GM23338 (cell line): ENCODE results near the gene SLC13A5. TPM values are rescaled to one million over a fixed set of nuclear protein-coding genes. Genes with fewer than 3 reads are reported as not detected.

ENCODE experiments used
- ATAC-seq: fragments of 200-7000 bp; cut with Tn5 transposase; 3 replicates; pipeline ENCODE4 v1.9.1; 2020
- DNase-seq: peaks from one replicate; pipeline ENCODE4 v3.0.0-alpha.2; 2015; ENCODE audit warnings: low spot score
- H2AFZ ChIP-seq: fragments of 200-600 bp; sonication (generic); 2 replicates; pipeline ENCODE4 v1.8.0; 2016; ENCODE audit warnings: antibody characterized with exemption, mild to moderate bottlenecking, moderate library complexity
- H3F3A ChIP-seq: fragments of 200-600 bp; sonication (generic); replicated peaks from 2 replicates; pipeline ENCODE4 v1.8.0; 2017; ENCODE audit warnings: antibody characterized with exemption, mixed run types, low read depth
- H3K27ac ChIP-seq: fragments of 200-600 bp; sonication (generic); 2 replicates; pipeline ENCODE4 v1.6.1; 2016; ENCODE audit warnings: low read depth
- H3K27me3 ChIP-seq: fragments of 200-600 bp; sonication (generic); 2 replicates; pipeline ENCODE4 v1.8.0; 2016; ENCODE audit warnings: mild to moderate bottlenecking, mixed run types, moderate library complexity; ENCODE audit not compliant: insufficient read depth
- H3K36me3 ChIP-seq: fragments of 200-600 bp; sonication (generic); 2 replicates; pipeline ENCODE4 v1.8.0; 2016; ENCODE audit warnings: mild to moderate bottlenecking; ENCODE audit not compliant: insufficient read depth
- H3K4me1 ChIP-seq: fragments of 200-600 bp; sonication (generic); 2 replicates; pipeline ENCODE4 v1.8.0; 2016; ENCODE audit warnings: mild to moderate bottlenecking, moderate library complexity; ENCODE audit not compliant: insufficient read depth
- H3K4me2 ChIP-seq: fragments of 200-600 bp; sonication (generic); 2 replicates; pipeline ENCODE4 v1.7.1; 2017; ENCODE audit warnings: mixed run types
- H3K4me3 ChIP-seq: fragments of 200-600 bp; sonication (generic); 2 replicates; pipeline ENCODE4 v1.6.1; 2016; ENCODE audit warnings: mixed run types
- H3K79me2 ChIP-seq: fragments of 200-600 bp; sonication (generic); replicated peaks from 2 replicates; pipeline ENCODE4 v1.8.0; 2017; ENCODE audit warnings: mild to moderate bottlenecking; ENCODE audit not compliant: insufficient read depth
- H3K9me2 ChIP-seq: fragments of 200-600 bp; sonication (generic); 2 replicates; pipeline ENCODE4 v1.8.0; 2017; ENCODE audit not compliant: insufficient read depth
- H4K20me1 ChIP-seq: fragments of 200-600 bp; sonication (generic); replicated peaks from 2 replicates; pipeline ENCODE4 v1.8.0; 2017; ENCODE audit warnings: mild to moderate bottlenecking; ENCODE audit not compliant: insufficient read depth
- H3K27ac Mint-ChIP-seq: 2 replicates; pipeline ENCODE4 v1.8.0; 2020; ENCODE audit warnings: inconsistent platforms, mild to moderate bottlenecking, moderate library complexity, mixed read lengths
- H3K27me3 Mint-ChIP-seq: 3 replicates; pipeline ENCODE4 v1.8.0; 2022; ENCODE audit warnings: low read depth, mild to moderate bottlenecking, moderate library complexity, mixed read lengths, inconsistent platforms; ENCODE audit not compliant: insufficient read depth, poor library complexity
- H3K36me3 Mint-ChIP-seq: 3 replicates; pipeline ENCODE4 v1.8.0; 2021; ENCODE audit warnings: low read depth, mild to moderate bottlenecking, inconsistent platforms, moderate library complexity, mixed read lengths
- H3K4me1 Mint-ChIP-seq: 3 replicates; pipeline ENCODE4 v1.8.0; 2020; ENCODE audit warnings: mild to moderate bottlenecking, inconsistent platforms, mixed read lengths
- H3K4me3 Mint-ChIP-seq: 3 replicates; pipeline ENCODE4 v1.8.0; 2021; ENCODE audit warnings: moderate library complexity, mild to moderate bottlenecking, inconsistent platforms, mixed read lengths
- H3K9me3 Mint-ChIP-seq: 3 replicates; pipeline ENCODE4 v1.8.0; 2020; ENCODE audit warnings: moderate library complexity, mild to moderate bottlenecking, inconsistent platforms, mixed read lengths
- CREB1 ChIP-seq: fragments of 250-450 bp; sonication (Bioruptor Pico); IDR thresholded peaks from 2 replicates; pipeline ENCODE4 v1.5.0; 2020; ENCODE audit warnings: low read depth, mild to moderate bottlenecking, moderate library complexity
- EZH2 ChIP-seq: fragments of 200-600 bp; sonication (generic); IDR thresholded peaks from one replicate; pipeline ENCODE4 v1.8.0; 2017; ENCODE audit warnings: antibody characterized with exemption, mild to moderate bottlenecking, low read depth; ENCODE audit not compliant: unreplicated experiment
- EZH2phosphoT487 ChIP-seq: fragments of 200-600 bp; sonication (generic); IDR thresholded peaks from one replicate; pipeline ENCODE4 v1.8.1; 2018; ENCODE audit warnings: antibody characterized with exemption; ENCODE audit not compliant: unreplicated experiment
- JUNB ChIP-seq: IDR thresholded peaks from one replicate; pipeline ENCODE4 v1.6.1; 2016; ENCODE audit warnings: antibody characterized with exemption; ENCODE audit not compliant: unreplicated experiment
- NANOG ChIP-seq: IDR thresholded peaks from 2 replicates; pipeline ENCODE4 v1.6.1; 2016; ENCODE audit warnings: antibody characterized with exemption, borderline replicate concordance
- POLR2AphosphoS5 ChIP-seq: IDR thresholded peaks from 2 replicates; pipeline ENCODE4 v1.6.1; 2016; ENCODE audit warnings: antibody characterized with exemption, low read depth
- STAT1 ChIP-seq: IDR thresholded peaks from one replicate; pipeline ENCODE4 v1.6.1; 2016; ENCODE audit warnings: antibody characterized with exemption; ENCODE audit not compliant: unreplicated experiment
- ZNF114 ChIP-seq: fragments of 250-450 bp; sonication (Bioruptor Pico); IDR thresholded peaks from 2 replicates; pipeline ENCODE4 v1.5.0; 2020; ENCODE audit warnings: mild to moderate bottlenecking, moderate library complexity
- ZNF331 ChIP-seq: fragments of 250-450 bp; sonication (Bioruptor Pico); IDR thresholded peaks from 2 replicates; pipeline ENCODE4 v1.5.0; 2020; ENCODE audit warnings: low read depth, mild to moderate bottlenecking, moderate library complexity
- polyA plus RNA-seq: library from polyadenylated mRNA; unstranded; fragments of >200 nt; fragmentation: Nextera tagmentation; extraction: Ambion mirVana; gene quantifications from 2 replicates; pipeline ENCODE4 v1.2.1, GENCODE V29; 2016
- total RNA-seq: library from RNA; depleted of rRNA; stranded (reverse); fragments of >200 nt; shearing (Covaris generic); gene quantifications from 2 replicates; pipeline ENCODE4 v1.2.3, GENCODE V29; 2014
- TF ChIP-seq, protein P1 (sequence below): fragments of 250-450 bp; sonication (Bioruptor Pico); IDR thresholded peaks from 2 replicates; pipeline ENCODE4 v1.5.0; 2020; ENCODE audit warnings: mild to moderate bottlenecking, moderate library complexity
- TF ChIP-seq, protein P2 (sequence below), 2 experiments: fragments of 200-600 bp in 1 of 2; sonication (generic) in 1 of 2; conservative IDR thresholded peaks; 2 replicates each; pipeline versions ENCODE4 v1.5.1 to v1.6.1; 2016 to 2017; ENCODE audit warnings: antibody characterized with exemption in 2 of 2, low read depth in 2 of 2, mild to moderate bottlenecking in 2 of 2, moderate library complexity in 1 of 2
- TF ChIP-seq, protein P3 (sequence below): IDR thresholded peaks from one replicate; pipeline ENCODE4 v1.6.1; 2018; ENCODE audit warnings: antibody characterized with exemption; ENCODE audit not compliant: unreplicated experiment
- TF ChIP-seq, protein P4 (sequence below): IDR thresholded peaks from 2 replicates; pipeline ENCODE4 v1.6.1; 2016; ENCODE audit warnings: antibody characterized with exemption

SLC13A5 gene
- total and polyA plus RNA-seq, 2 experiments from 2014 or later = 1.2 to 2.3 TPM

DNA sequence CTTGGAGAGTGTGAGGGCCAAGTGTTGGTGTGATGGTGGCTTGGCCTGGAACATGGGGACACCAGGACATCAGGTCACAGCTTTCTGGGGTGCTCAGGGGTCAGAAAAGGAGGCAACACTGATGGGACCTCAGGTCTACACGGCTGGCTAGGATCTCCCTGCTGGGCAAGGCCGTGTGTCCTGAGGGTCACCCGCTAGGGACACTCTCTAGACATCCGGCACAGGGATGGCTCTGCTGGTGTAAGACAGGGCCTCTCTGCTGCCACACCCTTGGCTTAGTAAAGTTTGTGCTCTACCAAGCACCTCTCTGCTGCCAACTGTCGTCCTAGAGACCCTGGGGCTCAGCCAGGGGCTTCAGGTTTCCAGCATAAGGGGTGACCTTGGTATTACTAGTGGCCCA, 16.3 kb downstream of the SLC13A5 start:
- Mint-ChIP-seq H3K36me3 (no peaks in the 10 kb centered on the region), H3K27me3 (peaks cover 13% of the 10 kb centered on the region), H3K9me3 (no peaks in the 10 kb centered on the region), H3K27ac (no peak overlapping the region), H3K4me3 (no peak overlapping the region), H3K4me1 (peaks cover 7% of the 10 kb centered on the region; the same call in 2 of the 3 replicates)
- no peak for ATAC-seq
- Histone ChIP-seq H2AFZ (no peak overlapping the region), H3K27ac (no peak overlapping the region), H3K79me2 (no peaks in the 10 kb centered on the region), H3K4me2 (no peak overlapping the region), H3K4me3 (no peak overlapping the region), H4K20me1 (no peaks in the 10 kb centered on the region), H3K9me2 (no peaks in the 10 kb centered on the region), H3K4me1 (no peaks in the 10 kb centered on the region; the same call in 1 of the 2 replicates), H3F3A (no peaks in the 10 kb centered on the region), H3K36me3 (no peaks in the 10 kb centered on the region), H3K27me3 (no peaks in the 10 kb centered on the region)
- no peak for DNase-seq
- TF ChIP-seq ZNF331 (no peak), NANOG (no peak), EZH2phosphoT487 (no peak), ZNF114 (CRISPR knock-in tag) (no peak), CREB1 (CRISPR knock-in tag) (no peak), STAT1 (no peak), EZH2 (no peak), POLR2AphosphoS5 (no peak), JUNB (no peak)
- TF ChIP-seq, protein P1, sequence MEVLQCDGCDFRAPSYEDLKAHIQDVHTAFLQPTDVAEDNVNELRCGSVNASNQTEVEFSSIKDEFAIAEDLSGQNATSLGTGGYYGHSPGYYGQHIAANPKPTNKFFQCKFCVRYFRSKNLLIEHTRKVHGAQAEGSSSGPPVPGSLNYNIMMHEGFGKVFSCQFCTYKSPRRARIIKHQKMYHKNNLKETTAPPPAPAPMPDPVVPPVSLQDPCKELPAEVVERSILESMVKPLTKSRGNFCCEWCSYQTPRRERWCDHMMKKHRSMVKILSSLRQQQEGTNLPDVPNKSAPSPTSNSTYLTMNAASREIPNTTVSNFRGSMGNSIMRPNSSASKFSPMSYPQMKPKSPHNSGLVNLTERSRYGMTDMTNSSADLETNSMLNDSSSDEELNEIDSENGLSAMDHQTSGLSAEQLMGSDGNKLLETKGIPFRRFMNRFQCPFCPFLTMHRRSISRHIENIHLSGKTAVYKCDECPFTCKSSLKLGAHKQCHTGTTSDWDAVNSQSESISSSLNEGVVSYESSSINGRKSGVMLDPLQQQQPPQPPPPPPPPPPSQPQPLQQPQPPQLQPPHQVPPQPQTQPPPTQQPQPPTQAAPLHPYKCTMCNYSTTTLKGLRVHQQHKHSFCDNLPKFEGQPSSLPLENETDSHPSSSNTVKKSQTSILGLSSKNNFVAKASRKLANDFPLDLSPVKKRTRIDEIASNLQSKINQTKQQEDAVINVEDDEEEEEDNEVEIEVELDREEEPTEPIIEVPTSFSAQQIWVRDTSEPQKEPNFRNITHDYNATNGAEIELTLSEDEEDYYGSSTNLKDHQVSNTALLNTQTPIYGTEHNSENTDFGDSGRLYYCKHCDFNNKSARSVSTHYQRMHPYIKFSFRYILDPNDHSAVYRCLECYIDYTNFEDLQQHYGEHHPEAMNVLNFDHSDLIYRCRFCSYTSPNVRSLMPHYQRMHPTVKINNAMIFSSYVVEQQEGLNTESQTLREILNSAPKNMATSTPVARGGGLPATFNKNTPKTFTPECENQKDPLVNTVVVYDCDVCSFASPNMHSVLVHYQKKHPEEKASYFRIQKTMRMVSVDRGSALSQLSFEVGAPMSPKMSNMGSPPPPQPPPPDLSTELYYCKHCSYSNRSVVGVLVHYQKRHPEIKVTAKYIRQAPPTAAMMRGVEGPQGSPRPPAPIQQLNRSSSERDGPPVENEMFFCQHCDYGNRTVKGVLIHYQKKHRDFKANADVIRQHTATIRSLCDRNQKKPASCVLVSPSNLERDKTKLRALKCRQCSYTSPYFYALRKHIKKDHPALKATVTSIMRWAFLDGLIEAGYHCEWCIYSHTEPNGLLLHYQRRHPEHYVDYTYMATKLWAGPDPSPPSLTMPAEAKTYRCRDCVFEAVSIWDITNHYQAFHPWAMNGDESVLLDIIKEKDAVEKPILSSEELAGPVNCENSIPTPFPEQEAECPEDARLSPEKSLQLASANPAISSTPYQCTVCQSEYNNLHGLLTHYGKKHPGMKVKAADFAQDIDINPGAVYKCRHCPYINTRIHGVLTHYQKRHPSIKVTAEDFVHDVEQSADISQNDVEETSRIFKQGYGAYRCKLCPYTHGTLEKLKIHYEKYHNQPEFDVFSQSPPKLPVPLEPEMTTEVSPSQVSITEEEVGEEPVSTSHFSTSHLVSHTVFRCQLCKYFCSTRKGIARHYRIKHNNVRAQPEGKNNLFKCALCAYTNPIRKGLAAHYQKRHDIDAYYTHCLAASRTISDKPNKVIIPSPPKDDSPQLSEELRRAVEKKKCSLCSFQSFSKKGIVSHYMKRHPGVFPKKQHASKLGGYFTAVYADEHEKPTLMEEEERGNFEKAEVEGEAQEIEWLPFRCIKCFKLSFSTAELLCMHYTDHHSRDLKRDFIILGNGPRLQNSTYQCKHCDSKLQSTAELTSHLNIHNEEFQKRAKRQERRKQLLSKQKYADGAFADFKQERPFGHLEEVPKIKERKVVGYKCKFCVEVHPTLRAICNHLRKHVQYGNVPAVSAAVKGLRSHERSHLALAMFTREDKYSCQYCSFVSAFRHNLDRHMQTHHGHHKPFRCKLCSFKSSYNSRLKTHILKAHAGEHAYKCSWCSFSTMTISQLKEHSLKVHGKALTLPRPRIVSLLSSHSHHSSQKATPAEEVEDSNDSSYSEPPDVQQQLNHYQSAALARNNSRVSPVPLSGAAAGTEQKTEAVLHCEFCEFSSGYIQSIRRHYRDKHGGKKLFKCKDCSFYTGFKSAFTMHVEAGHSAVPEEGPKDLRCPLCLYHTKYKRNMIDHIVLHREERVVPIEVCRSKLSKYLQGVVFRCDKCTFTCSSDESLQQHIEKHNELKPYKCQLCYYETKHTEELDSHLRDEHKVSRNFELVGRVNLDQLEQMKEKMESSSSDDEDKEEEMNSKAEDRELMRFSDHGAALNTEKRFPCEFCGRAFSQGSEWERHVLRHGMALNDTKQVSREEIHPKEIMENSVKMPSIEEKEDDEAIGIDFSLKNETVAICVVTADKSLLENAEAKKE (CRISPR knock-in tag) = no peak
- TF ChIP-seq, protein P2, sequence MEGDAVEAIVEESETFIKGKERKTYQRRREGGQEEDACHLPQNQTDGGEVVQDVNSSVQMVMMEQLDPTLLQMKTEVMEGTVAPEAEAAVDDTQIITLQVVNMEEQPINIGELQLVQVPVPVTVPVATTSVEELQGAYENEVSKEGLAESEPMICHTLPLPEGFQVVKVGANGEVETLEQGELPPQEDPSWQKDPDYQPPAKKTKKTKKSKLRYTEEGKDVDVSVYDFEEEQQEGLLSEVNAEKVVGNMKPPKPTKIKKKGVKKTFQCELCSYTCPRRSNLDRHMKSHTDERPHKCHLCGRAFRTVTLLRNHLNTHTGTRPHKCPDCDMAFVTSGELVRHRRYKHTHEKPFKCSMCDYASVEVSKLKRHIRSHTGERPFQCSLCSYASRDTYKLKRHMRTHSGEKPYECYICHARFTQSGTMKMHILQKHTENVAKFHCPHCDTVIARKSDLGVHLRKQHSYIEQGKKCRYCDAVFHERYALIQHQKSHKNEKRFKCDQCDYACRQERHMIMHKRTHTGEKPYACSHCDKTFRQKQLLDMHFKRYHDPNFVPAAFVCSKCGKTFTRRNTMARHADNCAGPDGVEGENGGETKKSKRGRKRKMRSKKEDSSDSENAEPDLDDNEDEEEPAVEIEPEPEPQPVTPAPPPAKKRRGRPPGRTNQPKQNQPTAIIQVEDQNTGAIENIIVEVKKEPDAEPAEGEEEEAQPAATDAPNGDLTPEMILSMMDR (conservative IDR thresholded peaks at IDR 0.05; ENCODE audit: low read depth in 2 of 2) = no peak
- TF ChIP-seq, protein P3, sequence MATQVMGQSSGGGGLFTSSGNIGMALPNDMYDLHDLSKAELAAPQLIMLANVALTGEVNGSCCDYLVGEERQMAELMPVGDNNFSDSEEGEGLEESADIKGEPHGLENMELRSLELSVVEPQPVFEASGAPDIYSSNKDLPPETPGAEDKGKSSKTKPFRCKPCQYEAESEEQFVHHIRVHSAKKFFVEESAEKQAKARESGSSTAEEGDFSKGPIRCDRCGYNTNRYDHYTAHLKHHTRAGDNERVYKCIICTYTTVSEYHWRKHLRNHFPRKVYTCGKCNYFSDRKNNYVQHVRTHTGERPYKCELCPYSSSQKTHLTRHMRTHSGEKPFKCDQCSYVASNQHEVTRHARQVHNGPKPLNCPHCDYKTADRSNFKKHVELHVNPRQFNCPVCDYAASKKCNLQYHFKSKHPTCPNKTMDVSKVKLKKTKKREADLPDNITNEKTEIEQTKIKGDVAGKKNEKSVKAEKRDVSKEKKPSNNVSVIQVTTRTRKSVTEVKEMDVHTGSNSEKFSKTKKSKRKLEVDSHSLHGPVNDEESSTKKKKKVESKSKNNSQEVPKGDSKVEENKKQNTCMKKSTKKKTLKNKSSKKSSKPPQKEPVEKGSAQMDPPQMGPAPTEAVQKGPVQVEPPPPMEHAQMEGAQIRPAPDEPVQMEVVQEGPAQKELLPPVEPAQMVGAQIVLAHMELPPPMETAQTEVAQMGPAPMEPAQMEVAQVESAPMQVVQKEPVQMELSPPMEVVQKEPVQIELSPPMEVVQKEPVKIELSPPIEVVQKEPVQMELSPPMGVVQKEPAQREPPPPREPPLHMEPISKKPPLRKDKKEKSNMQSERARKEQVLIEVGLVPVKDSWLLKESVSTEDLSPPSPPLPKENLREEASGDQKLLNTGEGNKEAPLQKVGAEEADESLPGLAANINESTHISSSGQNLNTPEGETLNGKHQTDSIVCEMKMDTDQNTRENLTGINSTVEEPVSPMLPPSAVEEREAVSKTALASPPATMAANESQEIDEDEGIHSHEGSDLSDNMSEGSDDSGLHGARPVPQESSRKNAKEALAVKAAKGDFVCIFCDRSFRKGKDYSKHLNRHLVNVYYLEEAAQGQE = no peak
- TF ChIP-seq, protein P4, sequence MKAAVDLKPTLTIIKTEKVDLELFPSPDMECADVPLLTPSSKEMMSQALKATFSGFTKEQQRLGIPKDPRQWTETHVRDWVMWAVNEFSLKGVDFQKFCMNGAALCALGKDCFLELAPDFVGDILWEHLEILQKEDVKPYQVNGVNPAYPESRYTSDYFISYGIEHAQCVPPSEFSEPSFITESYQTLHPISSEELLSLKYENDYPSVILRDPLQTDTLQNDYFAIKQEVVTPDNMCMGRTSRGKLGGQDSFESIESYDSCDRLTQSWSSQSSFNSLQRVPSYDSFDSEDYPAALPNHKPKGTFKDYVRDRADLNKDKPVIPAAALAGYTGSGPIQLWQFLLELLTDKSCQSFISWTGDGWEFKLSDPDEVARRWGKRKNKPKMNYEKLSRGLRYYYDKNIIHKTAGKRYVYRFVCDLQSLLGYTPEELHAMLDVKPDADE = no peak
